Stimulated activated CD4-positive, alpha-beta T cell treated with anti-CD3 and anti-CD28 coated beads, Interleukin-4, amount 100 ng/mL, for 1 hour (primary cell): ENCODE results near the gene WDR1.

Experiments
- DNase-seq: peaks from one replicate; pipeline ENCODE4 v3.0.0-alpha.2; 2020

WDR1 gene

DNA sequence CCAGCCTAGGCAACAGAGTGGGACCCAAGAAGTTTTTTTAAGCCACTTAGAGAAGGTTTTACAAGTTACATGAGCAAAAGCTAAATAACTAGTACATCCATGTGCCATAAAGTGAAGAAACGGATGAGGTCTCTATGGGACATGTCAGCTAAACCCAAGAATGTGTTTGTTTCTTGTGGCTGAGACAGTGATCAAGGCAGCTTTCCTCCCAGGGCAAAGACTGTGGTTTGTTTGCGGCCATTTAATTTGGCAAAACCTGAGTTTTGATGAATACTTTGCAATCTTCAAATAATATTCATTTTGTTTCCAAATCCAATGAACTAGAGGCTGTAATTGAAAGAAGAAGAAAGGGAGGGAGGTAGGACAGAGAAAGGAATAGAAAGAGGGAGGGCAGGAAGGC lies 50.4 kb downstream of the WDR1 start:
- DNase-seq = no peak

DNA sequence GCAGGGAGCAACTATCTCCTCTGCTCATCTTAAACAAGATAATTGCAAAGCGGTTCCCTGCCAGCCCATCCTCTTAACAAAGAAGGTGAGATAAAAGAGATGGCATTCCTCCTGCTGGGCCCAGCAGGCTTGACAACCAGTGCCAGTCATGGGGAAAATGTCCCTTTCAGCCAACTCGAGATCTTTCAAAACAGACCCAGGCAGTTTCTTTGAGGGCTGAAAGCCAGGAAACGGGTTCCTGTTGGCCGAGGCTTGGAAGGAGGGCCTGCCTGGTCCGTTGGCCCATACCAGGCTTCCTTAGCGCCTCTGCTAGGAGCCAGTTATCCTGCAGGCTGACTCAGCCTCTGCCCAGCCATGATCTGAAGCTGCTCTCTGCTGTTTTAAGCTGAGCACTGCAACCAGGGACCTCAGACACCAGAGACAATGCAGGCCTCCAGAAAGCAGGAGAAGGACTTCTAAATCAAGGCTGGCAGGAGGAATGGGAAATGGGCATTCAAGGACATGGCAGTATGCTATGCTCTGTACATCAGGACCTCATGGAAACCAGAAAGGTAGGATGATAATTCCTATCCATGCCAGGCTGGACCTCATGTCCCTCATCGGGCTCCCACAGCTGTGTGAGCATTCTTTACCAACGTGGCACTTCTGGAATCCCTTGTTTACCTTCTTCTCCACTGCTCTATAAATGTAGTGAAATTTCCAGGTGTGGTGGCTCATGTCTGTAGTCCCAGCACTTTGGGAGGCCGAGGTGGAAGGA lies 52.9 kb downstream of the WDR1 start:
- DNase-seq = no peak

DNA sequence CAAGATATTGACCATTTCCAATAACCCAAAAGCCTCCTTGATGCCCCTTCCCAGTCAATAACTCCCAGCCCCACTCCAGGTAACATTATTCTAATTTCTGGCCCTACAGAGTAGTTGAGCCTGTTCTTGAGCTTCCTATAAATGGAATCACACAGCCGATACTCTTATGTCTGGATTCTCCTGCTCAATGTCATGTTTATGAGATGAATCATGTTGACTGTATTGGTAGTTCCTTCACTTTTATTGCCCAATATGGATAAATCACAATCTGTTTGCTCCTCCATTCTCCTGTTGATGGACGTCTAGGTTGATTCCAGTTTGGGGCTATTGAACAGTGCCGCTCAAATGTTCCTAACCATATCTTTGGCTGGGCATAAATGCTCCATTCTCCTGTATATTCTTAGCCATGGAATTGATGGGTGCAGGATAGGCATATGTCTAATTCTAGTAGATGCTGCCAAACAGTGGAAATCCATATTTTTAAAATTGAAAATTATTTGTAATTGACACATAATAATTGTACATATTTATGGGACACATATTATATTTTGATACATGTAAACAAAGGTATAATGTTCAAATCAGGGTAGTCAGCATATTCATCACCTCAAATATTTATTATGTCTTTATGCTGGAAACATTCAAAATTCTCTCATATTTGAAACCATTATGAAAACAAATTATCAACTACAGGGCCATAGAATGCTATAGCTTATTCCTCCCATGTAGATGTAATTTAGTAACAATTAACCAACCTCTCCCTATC lies 54.8 kb downstream of the WDR1 start:
- no peak for DNase-seq

DNA sequence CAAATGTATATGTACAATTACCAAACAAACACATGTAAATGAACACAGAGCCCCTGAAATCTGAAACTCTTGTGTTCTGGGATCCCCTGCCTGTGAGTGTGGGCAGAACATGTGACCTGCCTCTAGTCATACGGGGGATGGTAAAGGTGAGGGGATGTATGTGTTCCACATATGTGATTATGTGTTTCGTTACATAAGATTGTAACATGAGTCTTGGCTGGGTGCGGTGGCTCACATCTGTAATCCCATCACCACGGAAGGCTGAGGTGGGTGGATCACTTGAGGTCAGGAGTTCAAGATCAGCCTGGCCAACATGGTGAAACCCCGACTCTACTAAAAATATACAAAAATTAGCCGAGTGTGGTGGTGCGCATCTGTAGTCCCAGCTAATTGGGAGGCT lies 58.2 kb downstream of the WDR1 start:
- DNase-seq = no peak

DNA sequence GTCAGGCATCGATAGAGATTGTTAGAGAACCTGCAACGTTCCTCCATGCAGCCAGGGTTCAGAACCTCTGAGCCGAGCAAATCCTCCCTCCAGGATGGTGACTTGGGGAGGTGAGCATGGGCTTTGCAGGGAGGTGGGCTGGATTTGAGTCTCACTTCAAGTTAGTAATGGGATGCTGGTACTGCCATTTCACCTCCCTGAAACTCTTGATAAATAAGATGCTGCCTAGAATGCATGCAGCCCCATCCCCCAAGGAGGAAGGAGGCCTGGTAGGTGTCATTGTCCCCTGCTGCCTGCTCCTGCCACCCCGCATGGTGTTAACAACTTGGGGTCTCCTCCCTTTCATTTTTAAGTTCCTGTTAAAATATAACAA lies 59.6 kb downstream of the WDR1 start:
- DNase-seq = no peak

DNA sequence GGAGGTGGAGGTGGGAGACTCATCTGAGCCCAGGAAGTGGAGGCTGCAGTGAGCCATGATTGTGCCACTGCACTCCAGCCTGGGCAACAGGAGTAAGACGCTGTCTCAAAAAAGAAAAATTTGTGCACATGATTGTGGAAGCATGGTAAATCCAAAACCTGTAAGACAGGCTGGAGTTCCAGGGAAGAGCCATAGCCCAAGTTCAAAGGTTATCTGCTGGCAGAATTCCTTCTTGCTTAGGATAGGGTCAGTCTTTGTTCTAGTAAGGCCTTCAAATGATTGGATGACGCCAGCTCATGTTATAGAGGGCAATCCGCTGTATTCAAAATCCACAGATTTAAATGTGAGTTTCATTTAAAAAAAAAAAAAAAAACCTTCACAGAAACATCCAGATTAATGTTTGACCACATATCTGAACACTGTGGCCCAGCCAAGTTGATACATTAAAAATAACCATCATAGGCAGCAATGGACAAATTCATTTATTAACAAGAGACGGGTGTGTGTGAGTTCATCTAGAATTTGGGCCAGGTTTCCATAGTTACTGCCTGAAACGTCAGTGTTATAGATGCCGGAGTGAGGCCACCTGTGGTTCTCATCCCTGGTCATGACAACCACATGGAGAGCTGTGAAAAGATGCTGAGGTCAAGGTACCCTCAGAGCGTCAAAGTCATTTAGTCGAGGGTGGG lies 60.1 kb downstream of the WDR1 start:
- no peak for DNase-seq

DNA sequence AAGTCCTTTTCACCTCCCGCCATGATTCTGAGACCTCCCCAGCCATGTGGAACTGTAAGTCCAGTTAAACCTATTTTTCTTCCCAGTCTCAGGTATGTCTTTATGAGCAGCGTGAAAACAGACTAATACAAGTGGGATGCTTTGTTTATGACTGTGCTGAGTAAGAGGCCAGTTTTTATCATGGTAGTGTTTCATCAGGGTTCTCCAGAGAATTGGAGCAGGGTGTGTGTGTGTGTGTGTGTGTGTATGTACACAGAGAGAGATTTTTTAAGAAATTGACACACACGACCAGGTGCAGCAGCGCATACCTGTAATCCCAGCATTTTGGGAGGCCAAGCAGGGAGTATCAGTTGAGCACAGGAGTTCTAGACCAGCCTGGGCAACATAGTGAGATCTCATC lies 60.7 kb downstream of the WDR1 start:
- no peak for DNase-seq

DNA sequence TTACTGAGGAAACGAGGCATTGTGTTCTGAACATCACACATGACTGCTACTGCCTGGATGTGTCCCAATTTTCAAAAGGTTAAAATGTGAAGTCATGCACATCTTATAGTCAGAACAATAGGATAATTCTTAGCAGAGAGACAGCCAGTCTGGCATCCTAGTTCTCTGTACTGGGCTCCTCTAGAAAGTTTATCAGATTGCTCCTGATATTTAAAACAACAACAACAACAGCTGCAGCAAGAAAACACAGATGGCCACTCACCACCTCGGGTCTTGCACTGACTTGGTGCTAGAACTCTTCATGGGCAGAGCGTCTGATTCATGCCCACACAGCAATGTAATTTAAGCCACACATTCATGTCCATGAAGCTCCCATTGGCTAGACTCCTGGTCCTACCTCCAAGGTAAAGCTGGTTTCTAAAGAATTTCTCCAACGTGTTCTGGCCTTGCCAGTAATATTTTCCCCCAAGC lies 62.0 kb downstream of the WDR1 start:
- no peak for DNase-seq

DNA sequence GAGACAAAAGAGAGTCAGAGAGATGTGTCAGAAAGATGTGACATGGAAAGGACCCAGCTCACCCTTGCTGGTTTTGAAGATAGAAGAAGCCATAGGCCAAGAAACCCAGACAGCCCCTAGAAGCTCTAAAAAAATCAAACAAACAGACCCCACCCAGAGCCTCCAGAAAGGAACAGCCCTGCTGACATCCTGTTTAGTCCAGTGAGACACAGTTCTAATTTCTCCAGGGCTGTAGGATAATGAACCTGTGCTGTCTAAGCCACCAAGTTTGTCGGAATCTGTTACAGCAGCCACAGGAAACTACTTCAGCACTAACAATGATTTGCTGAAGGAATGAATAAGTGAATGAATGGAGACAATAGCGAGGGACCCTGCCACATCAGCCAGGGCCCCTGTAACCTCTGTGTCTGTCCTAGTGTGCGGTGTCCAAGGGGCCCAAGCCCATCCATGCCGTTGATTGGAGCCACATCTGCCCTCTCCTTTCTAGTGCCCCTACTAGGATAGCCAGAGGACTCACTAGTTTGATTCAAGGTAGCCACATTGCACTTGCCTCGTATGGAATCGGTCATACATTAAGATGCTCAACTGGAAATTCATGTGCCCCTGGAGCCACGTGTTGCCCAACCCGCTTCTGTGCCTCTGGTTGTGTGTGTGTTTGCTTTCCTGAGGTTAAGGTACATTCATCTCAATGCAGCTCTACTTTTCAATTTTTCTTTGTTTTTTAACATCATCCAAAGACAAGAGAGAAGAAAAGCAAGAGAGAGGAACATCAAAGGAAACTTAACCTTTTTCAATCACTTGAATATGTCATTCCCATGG lies 62.8 kb downstream of the WDR1 start:
- no peak for DNase-seq

DNA sequence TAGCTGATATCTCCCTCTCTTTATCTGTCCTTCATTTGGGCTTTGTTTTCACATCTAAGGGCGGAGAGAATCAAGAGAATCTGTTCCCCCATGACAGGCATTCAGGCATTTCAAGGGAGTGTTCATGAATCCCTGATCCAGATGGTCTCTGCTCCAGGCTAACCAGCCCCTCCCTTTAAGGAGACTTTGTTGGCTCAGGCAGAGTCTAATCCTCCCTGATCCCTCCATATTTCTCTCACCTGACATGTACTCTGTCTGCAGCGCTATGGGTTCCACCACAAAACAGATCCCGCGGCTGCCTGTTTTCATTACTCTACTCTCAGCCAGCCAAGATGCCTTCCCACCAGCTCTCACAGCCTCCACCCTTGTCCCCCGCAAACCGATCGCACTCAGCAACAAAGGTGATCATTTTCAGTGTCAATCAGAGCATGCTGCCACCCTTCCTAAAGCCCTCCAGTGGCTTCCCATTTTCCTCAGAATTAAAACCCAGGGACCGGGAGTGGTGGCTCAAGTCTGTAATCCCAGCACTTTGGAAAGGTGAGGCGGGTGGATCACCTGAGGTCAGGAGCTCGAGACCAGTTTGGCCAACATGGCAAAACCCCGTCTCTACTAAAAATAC lies 65.0 kb downstream of the WDR1 start:
- DNase-seq = no peak

DNA sequence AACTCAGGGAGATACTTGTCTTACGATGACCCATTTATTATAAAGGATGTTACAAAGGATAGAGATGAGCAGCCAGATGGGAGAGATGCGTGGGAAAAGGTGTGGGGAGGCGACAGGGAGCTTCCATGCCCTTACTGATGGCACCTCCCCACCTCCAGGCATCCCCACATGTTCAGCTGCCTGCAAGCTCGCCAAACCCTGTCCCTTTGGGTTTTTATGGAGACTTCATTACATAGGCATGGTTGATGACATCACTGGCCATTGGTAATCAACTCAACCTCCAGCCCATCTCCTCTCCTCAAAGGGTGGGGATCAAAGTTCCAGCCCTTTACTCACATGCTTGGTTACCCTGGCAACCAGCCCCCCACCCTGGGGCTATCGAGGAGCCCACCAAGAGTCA lies 65.9 kb downstream of the WDR1 start:
- no peak for DNase-seq

DNA sequence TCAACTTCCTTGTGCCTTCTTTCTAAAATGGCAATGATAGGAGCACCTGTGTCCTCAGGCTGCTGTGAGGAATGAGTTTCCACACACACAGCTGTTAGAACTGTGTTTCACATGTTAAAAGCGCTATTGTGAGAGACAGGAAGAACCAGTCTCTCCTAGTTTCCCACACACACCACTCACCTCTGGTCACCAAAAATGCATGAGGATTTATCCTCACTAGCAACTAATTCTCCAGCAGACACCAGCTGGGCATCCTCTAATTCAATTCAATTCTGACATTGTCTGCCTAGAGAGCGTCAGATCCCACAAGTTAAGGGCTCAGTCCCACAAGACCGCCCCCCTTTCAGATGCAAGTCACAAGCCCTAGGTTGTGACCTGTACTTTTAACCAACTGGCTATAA lies 66.3 kb downstream of the WDR1 start:
- DNase-seq = no peak

DNA sequence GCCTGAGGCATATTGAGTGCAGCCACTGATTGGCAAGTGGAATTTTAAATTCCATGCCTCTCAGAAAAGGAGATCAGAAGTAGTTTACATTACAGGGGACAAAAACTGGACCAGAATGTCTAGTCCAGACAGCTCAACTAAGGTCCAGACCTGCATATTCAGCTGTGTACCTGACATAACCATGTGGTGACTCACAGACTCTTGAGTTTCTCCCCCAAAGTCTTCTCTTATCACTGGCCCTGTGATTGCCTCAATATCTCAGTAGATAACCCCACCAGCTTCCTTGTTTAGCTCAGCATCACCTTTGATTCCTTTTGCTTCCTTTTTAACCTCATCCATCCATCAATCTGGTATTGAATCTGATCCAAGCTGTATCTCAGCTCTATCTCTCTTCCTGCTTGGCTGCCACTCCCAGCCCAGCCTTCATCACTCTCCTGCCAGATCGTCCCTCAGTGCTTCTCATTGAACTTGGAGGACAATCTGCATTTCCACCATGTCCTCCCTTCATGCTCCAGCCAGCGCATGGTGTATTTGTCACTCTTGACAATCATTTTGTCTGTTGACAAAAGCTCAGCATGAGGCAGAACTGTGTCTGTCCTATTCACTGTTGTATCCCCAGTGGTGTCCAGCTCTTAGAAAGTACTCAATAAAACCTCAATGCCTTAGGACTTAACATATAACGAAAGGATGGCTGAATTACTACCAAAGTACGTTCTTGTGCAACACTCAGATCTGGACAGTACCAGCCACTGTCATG lies 67.5 kb downstream of the WDR1 start:
- DNase-seq = no peak

DNA sequence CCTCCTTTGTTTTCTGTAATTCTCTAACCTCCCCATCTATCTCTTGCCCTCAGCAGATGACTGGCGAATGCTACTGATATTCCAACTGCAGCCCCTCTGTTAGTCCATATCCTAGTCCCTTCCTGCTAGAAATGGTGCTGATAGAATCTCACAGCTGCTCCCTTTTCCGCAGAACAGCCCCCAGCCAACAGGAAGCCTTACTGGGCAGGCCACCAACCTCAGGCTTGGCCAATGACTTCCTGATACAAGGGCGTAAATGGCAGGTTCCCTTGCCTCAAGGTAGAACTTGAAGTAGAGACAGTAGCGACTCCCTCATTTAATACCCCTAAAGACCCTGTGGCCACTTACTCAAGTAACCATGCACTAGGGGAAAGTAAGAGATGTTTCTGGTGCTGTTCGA lies 68.6 kb downstream of the WDR1 start:
- no peak for DNase-seq

DNA sequence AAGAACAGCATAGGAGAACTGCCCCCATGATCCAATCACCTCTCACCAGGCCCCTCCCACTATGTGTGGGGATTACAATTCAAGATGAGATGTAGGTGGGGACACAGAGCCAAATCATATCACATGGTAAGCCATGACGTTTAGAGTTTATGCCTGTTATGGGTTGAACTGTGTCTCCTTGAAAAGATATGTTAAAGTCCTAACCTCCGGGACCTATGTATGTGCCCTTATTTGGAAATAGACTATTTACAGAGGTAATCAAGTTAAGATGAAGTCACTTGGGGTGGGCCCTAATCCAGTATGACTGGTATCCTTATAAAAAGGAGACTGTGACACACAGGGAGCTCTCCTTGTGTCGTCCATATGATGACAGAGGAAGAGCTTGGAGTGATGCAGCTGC lies 70.1 kb downstream of the WDR1 start:
- DNase-seq = no peak

DNA sequence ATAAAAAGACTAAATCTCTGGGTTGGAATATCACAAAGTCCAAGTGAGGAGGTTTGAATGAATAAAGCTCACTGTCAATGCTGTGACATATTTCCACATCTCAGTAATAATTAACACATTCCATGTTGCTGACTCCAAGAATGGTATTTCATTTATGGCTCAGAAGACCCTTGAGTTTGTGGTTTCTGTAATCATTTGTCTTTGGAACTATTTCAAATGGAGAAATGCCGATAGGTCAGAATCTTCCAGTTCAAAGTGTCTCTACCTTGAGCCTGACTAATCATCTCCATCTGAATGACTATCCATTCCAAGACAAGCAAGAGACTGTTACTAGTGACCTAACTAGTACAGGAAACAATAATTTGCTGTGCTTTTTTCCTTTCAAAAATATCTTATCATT lies 71.1 kb downstream of the WDR1 start:
- no peak for DNase-seq

DNA sequence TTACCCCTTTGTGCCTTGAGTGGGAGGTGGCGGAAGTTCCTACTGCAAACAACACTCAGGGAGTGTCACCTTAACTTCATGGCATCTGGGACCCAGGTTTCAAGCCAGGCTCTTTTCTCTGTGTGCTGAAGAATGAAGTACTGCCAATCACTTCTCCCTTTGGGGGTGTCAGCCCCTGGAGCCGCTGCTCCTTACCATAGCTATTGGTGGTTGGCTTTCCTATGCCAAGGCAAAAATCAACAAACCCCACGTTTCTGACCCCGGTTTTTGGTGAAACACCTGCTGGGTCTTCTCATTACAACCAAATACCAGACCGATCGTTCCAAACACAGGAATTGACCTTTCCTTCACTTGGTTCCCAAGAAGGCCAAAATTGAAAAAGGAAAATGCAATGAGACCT lies 75.6 kb downstream of the WDR1 start:
- no peak for DNase-seq

DNA sequence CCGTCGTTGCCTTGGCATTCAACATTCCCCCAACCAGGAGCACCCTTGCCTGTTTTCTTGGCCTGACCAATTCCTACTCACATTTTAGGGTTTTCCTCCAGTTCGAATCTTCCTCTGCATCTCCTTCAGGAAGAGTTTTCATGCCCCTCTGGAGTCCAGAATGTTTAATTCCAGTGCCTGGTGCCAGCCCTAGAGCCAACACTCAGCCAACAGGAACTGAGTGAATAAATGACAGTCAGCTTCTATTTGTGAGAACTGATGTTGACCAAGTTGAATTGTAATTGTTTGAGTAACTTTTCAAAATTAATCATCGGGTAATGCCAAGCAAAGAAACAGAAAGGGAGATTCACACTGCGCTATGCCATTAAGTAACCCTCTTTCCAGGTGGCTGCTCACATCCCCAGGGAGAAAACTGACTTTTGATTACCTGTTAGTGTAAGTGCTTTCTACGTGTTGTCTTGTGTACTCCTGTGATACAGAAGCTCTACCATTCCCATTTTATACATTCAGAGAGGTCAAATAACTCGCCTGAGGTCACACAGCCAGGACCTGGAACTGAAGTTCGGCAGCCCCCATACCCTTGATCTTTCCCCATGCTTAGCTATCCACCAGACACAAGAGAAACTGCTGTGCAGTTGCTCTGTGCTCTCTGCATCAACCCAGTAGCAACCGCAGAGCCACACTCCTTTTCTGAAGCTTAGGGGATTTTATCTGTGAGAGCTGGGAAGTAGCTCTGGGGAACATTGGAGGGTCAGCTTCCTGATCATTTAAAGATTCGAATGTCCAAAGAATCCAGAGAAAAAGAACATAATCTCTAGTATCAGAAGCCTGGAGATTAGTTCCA lies 76.3 kb downstream of the WDR1 start:
- DNase-seq = no peak

DNA sequence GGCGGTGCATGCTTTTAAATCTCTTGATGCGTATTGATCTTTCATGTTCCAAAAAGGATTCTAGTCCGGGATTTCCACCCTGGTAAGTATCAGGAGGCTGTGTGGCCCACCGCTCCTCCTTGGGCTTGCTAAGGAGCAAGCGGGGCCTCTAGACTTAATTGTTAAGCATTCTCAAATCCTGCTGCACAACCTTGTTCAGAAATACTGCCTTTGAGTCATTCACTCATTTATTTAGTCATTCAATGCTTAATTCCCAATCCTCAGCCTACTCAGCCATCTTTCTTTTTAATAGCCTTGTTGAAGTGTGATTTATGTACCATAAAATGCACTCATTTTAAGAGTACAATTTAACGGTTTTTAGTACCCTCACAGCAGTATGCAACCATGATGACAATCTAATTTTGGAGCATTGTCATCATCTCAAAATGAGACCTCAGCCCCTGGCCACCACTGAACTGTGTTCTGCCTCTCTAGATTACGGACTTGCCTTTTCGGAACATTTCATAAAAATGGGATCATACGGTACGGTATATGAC lies 79.7 kb downstream of the WDR1 start:
- DNase-seq = no peak

DNA sequence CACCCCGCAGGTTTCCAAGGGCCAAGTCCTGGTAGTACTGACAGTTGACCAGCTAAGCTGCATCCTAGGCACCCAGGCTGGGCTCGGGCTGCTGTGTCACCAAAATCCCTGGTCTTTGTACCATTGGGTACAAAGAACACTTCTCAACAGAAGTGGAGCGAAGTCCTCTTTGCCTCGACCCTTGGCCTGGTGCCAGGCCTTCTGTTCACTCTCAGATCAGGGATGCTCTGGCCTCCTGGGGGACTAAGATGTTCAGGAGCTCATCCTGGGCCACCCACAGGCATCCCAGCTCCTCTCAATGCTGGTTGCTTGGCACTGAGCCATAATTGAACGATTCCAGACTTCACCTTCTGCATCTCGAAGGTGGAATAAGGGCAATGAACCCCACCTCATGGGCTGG lies 81.5 kb downstream of the WDR1 start:
- no peak for DNase-seq
